A549 (cell line): ENCODE results near the gene FCRL2. TPM values are rescaled to one million over a fixed set of nuclear protein-coding genes. Genes with fewer than 3 reads are reported as not detected.

Experiments
- ATAC-seq, 2 experiments: fragments of 200-7000 bp in 1 of 2; fragments of >200 bp in 1 of 2; cut with Nextera tagmentation in 1 of 2; cut with Tn5 transposase in 1 of 2; 3 replicates each; pipeline versions ENCODE4 v1.8.0 to v1.9.1; 2018 to 2020; ENCODE audit warnings: mild to moderate bottlenecking in 1 of 2, moderate library complexity in 1 of 2
- CTCF ChIA-PET: fragments of 300-600 bp; sonication (Branson Sonifier 250); formaldehyde crosslinking; extraction: SDS; loops from one replicate; lab custom pipeline; 2021; ENCODE audit warnings: antibody characterized with exemption, inconsistent platforms; lab: Yijun Ruan, JAX
- POLR2A ChIA-PET: fragments of 350-600 bp; formaldehyde crosslinking; extraction: SDS; loops from one replicate; lab custom pipeline; 2021; ENCODE audit warnings: antibody characterized with exemption, inconsistent platforms; lab: Yijun Ruan, JAX
- DNase-seq, 2 experiments: peaks; one replicate each; pipeline versions ENCODE4 v3.0.0 to v3.0.0-alpha.2; 2011 to 2016; ENCODE audit warnings: low read depth in 1 of 2, low spot score in 1 of 2
- FAIRE-seq: peaks from 2 replicates; lab custom pipeline; 2011; peaks lifted over from hg19 to GRCh38; lab: Jason Lieb, UNC
- H3K27ac ChIP-seq, 2 experiments: fragments of >200 bp; sonication (Bioruptor Twin); formaldehyde crosslinking; 3 replicates each; pipeline ENCODE4 v1.5.1; 2016 to 2017
- H3K4me1 ChIP-seq: fragments of >200 bp; sonication (Bioruptor Twin); formaldehyde crosslinking; 3 replicates; pipeline ENCODE4 v1.6.1; 2016
- H3K4me2 ChIP-seq: fragments of >200 bp; sonication (Bioruptor Twin); formaldehyde crosslinking; 3 replicates; pipeline ENCODE4 v1.6.1; 2016
- H3K4me3 ChIP-seq: fragments of >200 bp; sonication (Bioruptor Twin); formaldehyde crosslinking; 3 replicates; pipeline ENCODE4 v1.5.1; 2016
- H3K9me3 ChIP-seq: fragments of >200 bp; sonication (Bioruptor Twin); formaldehyde crosslinking; 3 replicates; pipeline ENCODE4 v1.6.1; 2016
- BHLHE40 ChIP-seq: IDR thresholded peaks from 2 replicates; pipeline ENCODE4 v1.6.1; 2012; ENCODE audit warnings: low read depth, low read length, inconsistent platforms
- CHD4 ChIP-seq: fragments of 200-600 bp; sonication (generic); IDR thresholded peaks from 2 replicates; pipeline ENCODE4 v1.6.1; 2016; ENCODE audit warnings: antibody characterized with exemption, mild to moderate bottlenecking, borderline replicate concordance
- EHF ChIP-seq: fragments of 250-450 bp; sonication (Bioruptor Pico); IDR thresholded peaks from 2 replicates; pipeline ENCODE4 v1.5.0; 2020; ENCODE audit warnings: mild to moderate bottlenecking
- ESRRA ChIP-seq: fragments of 150-350 bp; IDR thresholded peaks from 2 replicates; pipeline ENCODE4 v1.6.1; 2014; ENCODE audit warnings: mild to moderate bottlenecking, low read length, borderline replicate concordance
- FOSB ChIP-seq: fragments of 250-450 bp; sonication (Bioruptor Pico); IDR thresholded peaks from 2 replicates; pipeline ENCODE4 v1.5.0; 2020; ENCODE audit warnings: mild to moderate bottlenecking, moderate library complexity
- HOXA7 ChIP-seq: fragments of 250-450 bp; sonication (Bioruptor Pico); IDR thresholded peaks from 2 replicates; pipeline ENCODE4 v1.5.0; 2020; ENCODE audit warnings: mild to moderate bottlenecking, moderate library complexity
- MAFK ChIP-seq: fragments of 450-650 bp; IDR thresholded peaks from 2 replicates; pipeline ENCODE4 v1.6.1; 2014; ENCODE audit not compliant: partially characterized antibody
- MYC ChIP-seq: IDR thresholded peaks from 2 replicates; pipeline ENCODE4 v1.6.1; 2012; ENCODE audit warnings: mild to moderate bottlenecking, inconsistent platforms, low read length, improper control_type of control experiment, borderline replicate concordance
- NFE2L2 ChIP-seq: fragments of 150-350 bp; conservative IDR thresholded peaks from 2 replicates; pipeline ENCODE4 v1.6.1; 2014; ENCODE audit warnings: low read length
- PBX3 ChIP-seq: IDR thresholded peaks from 2 replicates; pipeline ENCODE4 v1.6.1; 2012
- RARB ChIP-seq: fragments of 250-450 bp; sonication (Bioruptor Pico); IDR thresholded peaks from 2 replicates; pipeline ENCODE4 v1.8.0; 2021; ENCODE audit warnings: mild to moderate bottlenecking, moderate library complexity
- RNF2 ChIP-seq: fragments of 200-600 bp; sonication (generic); IDR thresholded peaks from 2 replicates; pipeline ENCODE4 v1.6.1; 2016; ENCODE audit warnings: low read depth, mild to moderate bottlenecking, antibody characterized with exemption, moderate library complexity, borderline replicate concordance
- SMC3 ChIP-seq: fragments of >200 bp; sonication (Bioruptor Twin); formaldehyde crosslinking; IDR thresholded peaks from 3 replicates; pipeline ENCODE4 v1.6.1; 2018; ENCODE audit warnings: inconsistent platforms
- SREBF2 ChIP-seq: fragments of 450-650 bp; IDR thresholded peaks from 2 replicates; pipeline ENCODE4 v1.6.1; 2014; ENCODE audit warnings: mild to moderate bottlenecking, moderate library complexity
- TFCP2L1 ChIP-seq: fragments of 250-450 bp; sonication (Bioruptor Pico); IDR thresholded peaks from 2 replicates; pipeline ENCODE4 v1.5.0; 2021; ENCODE audit warnings: mild to moderate bottlenecking
- ZC3H11A ChIP-seq: fragments of 450-650 bp; IDR thresholded peaks from 2 replicates; pipeline ENCODE4 v1.6.1; 2014; ENCODE audit warnings: antibody characterized with exemption, mild to moderate bottlenecking
- ZFP36 ChIP-seq: fragments of 450-650 bp; IDR thresholded peaks from 2 replicates; pipeline ENCODE4 v1.6.1; 2014; ENCODE audit warnings: borderline replicate concordance; ENCODE audit not compliant: partially characterized antibody
- ZNF302 ChIP-seq: fragments of 250-450 bp; sonication (Bioruptor Pico); IDR thresholded peaks from 2 replicates; pipeline ENCODE4 v1.9.0; 2021; ENCODE audit warnings: inconsistent platforms, mild to moderate bottlenecking, moderate library complexity
- WGBS: methylation state at CpG from one replicate; pipeline ENCODE4 v1.1.6; 2017; ENCODE audit errors: missing lambda C conversion rate; 5-methylcytosine and 5-hydroxymethylcytosine counted together
- polyA plus RNA-seq, 4 experiments: library from polyadenylated mRNA; depleted of rRNA in 3 of 4; stranded (reverse); fragments of >200 nt; fragmentation: RNase III in 1 of 4; extraction: RNeasy Plus Mini Kit Qiagen cat#74134 plus additional on column Dnase treatment in 1 of 4; gene quantifications; 2 replicates in 3 of 4; 3 replicates in 1 of 4; pipeline ENCODE4 v1.2.3, GENCODE V29; 2011 to 2017
- TF ChIP-seq, protein P1 (sequence below): fragments of >200 bp; sonication (Bioruptor Twin); formaldehyde crosslinking; IDR thresholded peaks from 2 replicates; pipeline ENCODE4 v1.6.1; 2016
- TF ChIP-seq, protein P2 (sequence below): fragments of >200 bp; sonication (Bioruptor Twin); formaldehyde crosslinking; IDR thresholded peaks from 3 replicates; pipeline ENCODE4 v1.5.1; 2016

Gene FCRL2
- polyA plus RNA-seq, 2 of the 4 experiments (the other 2 are of a cell fraction), result not detected

DNA sequence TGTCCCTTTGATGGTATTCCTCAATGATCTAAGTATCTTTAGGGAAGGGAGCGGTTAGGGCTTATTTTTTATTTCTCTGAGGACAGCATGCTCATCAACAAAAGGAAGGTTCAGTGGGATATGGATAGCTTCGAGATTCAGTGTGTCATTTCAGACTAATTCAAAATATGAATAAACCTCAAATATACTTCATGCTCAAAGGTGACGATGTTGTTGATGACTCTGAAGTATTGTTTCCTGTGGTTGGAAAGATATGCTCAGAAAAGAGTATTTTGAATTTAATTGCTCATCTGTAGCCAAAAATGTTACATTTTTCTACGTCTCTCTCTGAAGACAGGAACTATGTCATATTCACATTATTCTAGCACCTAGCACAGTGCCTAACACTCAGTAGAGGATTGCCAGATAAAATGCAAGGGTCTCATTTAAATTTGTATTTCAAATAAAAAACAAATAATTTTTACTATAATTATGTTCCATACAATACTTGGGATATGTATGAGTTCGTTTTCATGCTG, 74.6 kb downstream of the FCRL2 start:
- no peak for TF ChIP-seq MYC
- TF ChIP-seq RARB, result no peak
- no peak for TF ChIP-seq SREBF2
- no peak for TF ChIP-seq TFCP2L1 (CRISPR knock-in tag)
- no peak overlapping the region for H3K4me2 ChIP-seq
- no peaks in the 10 kb centered on the region for H3K4me1 ChIP-seq
- ATAC-seq (no peak), FAIRE-seq (no peak), DNase-seq (no peak)
- no peak overlapping the region for H3K27ac ChIP-seq
- H3K9me3 ChIP-seq, result no peaks in the 10 kb centered on the region
- no peak overlapping the region for H3K4me3 ChIP-seq
- 3% methylated on average over 5 of the region's 5 CpGs for WGBS
- POLR2A ChIA-PET, result no interaction called here
- CTCF ChIA-PET, result no interaction called here

DNA sequence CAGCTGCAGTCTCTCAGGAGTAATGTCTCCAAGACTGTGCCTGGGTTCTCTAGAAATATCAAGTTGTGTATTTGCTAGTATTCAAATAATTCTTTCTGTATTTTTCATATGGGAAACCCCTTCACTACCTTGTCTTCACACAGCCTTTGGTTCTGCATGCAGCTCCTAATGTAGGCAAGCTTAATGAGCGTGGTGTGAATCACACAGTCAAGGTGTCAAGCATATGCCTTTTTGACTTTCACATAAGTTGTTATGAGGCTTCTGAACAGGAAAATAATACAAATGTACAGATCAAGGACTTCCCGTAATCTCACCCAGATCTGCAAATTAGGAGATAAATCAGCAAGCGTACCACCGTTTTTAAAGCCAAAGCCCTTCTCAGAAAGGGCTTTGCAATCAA, 76.2 kb downstream of the FCRL2 start, which contains the start of gene FCRL3:
FCRL3 (minus strand) TSS at position 38 of the 400 bp plus-strand sequence. CDS start 280 bp downstream, outside the sequence.
- ATAC-seq (no peak), DNase-seq (no peak), FAIRE-seq (no peak)
- ChIA-PET CTCF (no interaction called here), POLR2A (no interaction called here)
- Histone ChIP-seq H3K27ac (no peak within 1 kb of the TSS), H3K4me3 (no peak within 1 kb of the TSS), H3K4me1 (no peaks in the 10 kb centered on the region), H3K9me3 (no peaks in the 10 kb centered on the region), H3K4me2 (no peak within 1 kb of the TSS)
- WGBS, result 41% methylated on average over 4 of the region's 4 CpGs
- TF ChIP-seq ZNF302 (CRISPR knock-in tag), result no peak
- no peak for TF ChIP-seq ESRRA
- no peak for TF ChIP-seq ZFP36
- no peak for TF ChIP-seq CHD4
- TF ChIP-seq RNF2, result no peak
- TF ChIP-seq, protein P1, sequence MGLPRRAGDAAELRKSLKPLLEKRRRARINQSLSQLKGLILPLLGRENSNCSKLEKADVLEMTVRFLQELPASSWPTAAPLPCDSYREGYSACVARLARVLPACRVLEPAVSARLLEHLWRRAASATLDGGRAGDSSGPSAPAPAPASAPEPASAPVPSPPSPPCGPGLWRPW, result no peak
- TF ChIP-seq BHLHE40, result no peak
- TF ChIP-seq EHF (CRISPR knock-in tag), result no peak
- TF ChIP-seq, protein P2, sequence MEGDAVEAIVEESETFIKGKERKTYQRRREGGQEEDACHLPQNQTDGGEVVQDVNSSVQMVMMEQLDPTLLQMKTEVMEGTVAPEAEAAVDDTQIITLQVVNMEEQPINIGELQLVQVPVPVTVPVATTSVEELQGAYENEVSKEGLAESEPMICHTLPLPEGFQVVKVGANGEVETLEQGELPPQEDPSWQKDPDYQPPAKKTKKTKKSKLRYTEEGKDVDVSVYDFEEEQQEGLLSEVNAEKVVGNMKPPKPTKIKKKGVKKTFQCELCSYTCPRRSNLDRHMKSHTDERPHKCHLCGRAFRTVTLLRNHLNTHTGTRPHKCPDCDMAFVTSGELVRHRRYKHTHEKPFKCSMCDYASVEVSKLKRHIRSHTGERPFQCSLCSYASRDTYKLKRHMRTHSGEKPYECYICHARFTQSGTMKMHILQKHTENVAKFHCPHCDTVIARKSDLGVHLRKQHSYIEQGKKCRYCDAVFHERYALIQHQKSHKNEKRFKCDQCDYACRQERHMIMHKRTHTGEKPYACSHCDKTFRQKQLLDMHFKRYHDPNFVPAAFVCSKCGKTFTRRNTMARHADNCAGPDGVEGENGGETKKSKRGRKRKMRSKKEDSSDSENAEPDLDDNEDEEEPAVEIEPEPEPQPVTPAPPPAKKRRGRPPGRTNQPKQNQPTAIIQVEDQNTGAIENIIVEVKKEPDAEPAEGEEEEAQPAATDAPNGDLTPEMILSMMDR, result no peak
- TF ChIP-seq ZC3H11A, result no peak
- TF ChIP-seq PBX3, result no peak
- TF ChIP-seq MAFK, result no peak
- TF ChIP-seq SMC3, result no peak
- TF ChIP-seq FOSB (CRISPR knock-in tag), result no peak
- no peak for TF ChIP-seq NFE2L2

GRCh38 chr1:157700305-157700704, 76.6 kb downstream of the FCRL2 start:
- no peak overlapping the region for H3K27ac ChIP-seq
- ATAC-seq, result no peak
- H3K4me3 ChIP-seq, result no peak overlapping the region
- no peak for DNase-seq
- no peak for FAIRE-seq
- no peaks in the 10 kb centered on the region for H3K4me1 ChIP-seq
- H3K9me3 ChIP-seq, result no peaks in the 10 kb centered on the region
- ChIA-PET CTCF (no interaction called here), POLR2A (no interaction called here)
- 5% methylated on average over 5 of the region's 5 CpGs for WGBS
- no peak overlapping the region for H3K4me2 ChIP-seq
- TF ChIP-seq RARB (no peak), HOXA7 (CRISPR knock-in tag) (no peak), MYC (no peak)
